ENCODE measurements around the gene SKIC3.

GRCh38 chr5:95595289-95595931 is 40.6 kb upstream of the SKIC3 start:
- TF ChIP-seq CTCF (IDR thresholded peaks at IDR 0.05) (no peak), POLR2AphosphoS5 (IDR thresholded peaks at IDR 0.05; ENCODE audit: low read depth, low read length) (no peak), SMC3 (IDR thresholded peaks at IDR 0.05; ENCODE audit: low read depth, low read length) (no peak), EZH2phosphoT487 (IDR thresholded peaks at IDR 0.05; ENCODE audit: borderline replicate concordance, low read depth) (no peak), TAF1 (IDR thresholded peaks at IDR 0.05; ENCODE audit: borderline replicate concordance, low read depth, low read length) (no peak), ELF1 (IDR thresholded peaks at IDR 0.05) (no peak), SIN3A (IDR thresholded peaks at IDR 0.05; ENCODE audit: borderline replicate concordance, low read depth, low read length) (no peak)
- TF ChIP-seq, protein P1, sequence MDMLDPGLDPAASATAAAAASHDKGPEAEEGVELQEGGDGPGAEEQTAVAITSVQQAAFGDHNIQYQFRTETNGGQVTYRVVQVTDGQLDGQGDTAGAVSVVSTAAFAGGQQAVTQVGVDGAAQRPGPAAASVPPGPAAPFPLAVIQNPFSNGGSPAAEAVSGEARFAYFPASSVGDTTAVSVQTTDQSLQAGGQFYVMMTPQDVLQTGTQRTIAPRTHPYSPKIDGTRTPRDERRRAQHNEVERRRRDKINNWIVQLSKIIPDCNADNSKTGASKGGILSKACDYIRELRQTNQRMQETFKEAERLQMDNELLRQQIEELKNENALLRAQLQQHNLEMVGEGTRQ (IDR thresholded peaks at IDR 0.05; ENCODE audit: borderline replicate concordance, low read depth, low read length), result no peak
- TF ChIP-seq, protein P2, sequence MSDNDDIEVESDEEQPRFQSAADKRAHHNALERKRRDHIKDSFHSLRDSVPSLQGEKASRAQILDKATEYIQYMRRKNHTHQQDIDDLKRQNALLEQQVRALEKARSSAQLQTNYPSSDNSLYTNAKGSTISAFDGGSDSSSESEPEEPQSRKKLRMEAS (IDR thresholded peaks at IDR 0.05; ENCODE audit: low read depth), result no peak
